ENCODE results near the gene RRBP1.

RRBP1 gene

GRCh38 chr20:17683218-17684076 lies 1.4 kb upstream of the RRBP1 start:
- in situ Hi-C loops (cut with MboI; ENCODE audit: low sequenced_read_pairs): no loop called here

GRCh38 chr20:17682889-17683198 lies 802 bp upstream of the RRBP1 start:
- in situ Hi-C loops (cut with MboI; ENCODE audit: low sequenced_read_pairs): no loop called here

- in situ Hi-C loops (cut with MboI; ENCODE audit: low sequenced_read_pairs): no loop called here
These were observed 328 bp downstream of the RRBP1 start for GRCh38 chr20:17681726-17682102.

- in situ Hi-C loops (cut with MboI; ENCODE audit: low sequenced_read_pairs): no loop called here
These were observed 961 bp downstream of the RRBP1 start for GRCh38 chr20:17680836-17681725.

DNA sequence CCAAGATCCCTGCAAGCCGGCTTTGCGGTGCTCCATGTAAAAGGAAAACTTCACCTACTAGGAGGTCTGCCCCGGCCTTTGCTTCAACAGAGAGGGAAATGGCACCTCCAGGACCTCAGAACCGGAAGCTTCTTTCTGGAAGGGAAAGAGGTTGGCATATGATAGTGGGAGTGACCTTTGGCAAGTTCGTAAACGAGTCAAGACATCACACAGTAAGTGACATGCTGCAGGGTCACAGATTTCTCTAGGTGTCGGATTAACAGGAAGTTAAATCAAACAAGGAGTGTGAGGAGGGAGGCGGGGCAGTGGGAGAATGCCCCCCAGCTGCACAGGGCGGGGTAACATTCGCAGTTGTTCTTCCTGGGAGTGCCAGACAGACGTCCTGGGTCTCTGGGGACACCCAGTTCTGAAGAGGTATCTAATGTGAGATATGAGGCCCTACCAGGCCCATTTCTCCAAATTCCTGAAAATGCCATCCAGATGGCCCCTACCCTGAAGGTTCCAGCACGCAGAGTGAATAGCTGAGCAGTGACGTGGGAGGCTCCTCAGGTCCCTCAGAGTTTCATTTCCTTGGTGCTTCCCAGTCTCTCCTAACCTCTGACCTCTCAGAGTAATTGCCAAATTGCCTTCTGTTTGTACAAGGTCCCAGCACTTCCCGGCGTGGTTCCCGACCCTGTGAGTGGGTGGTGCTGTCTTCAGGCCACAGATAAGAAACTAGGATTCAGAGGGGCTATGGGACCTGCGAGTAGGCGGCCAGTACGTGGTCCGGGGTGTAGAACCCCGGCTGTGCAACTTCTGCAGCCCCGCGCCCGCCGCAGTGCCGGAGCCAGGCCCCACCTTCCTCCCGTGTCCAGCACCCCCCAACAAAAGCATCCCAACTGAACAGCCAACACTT lies 1.9 kb downstream of the RRBP1 start:
- in situ Hi-C loops (cut with MboI; ENCODE audit: low sequenced_read_pairs): no loop called here

- in situ Hi-C loops (cut with MboI; ENCODE audit: low sequenced_read_pairs): no loop called here
These were observed 3.2 kb downstream of the RRBP1 start for GRCh38 chr20:17678886-17679285.

DNA sequence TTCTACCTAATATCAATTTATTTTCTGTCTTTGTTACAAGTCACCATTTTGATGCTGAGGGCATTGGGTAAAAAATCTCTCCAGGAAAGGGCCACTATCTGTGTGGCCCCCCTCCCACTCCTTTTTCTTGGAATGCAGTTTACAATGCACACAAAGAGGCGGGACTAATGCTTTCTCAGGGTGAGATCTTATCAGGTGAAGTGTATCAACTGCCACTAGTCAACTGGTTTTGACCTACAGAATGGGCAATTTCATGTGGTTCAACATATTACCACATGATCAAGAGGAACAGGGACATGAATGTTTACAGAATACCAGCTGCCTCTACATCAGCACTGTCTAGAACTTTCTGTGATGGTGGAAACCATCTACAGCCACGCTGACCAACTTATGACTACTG lies 3.7 kb downstream of the RRBP1 start:
- in situ Hi-C loops (cut with MboI; ENCODE audit: low sequenced_read_pairs): no loop called here

- in situ Hi-C loops (cut with MboI; ENCODE audit: low sequenced_read_pairs): no loop called here
These were observed 5.1 kb downstream of the RRBP1 start for GRCh38 chr20:17676942-17677341.

- in situ Hi-C loops (cut with MboI; ENCODE audit: low sequenced_read_pairs): no loop called here
These were observed 5.7 kb downstream of the RRBP1 start for GRCh38 chr20:17676378-17676759.

DNA sequence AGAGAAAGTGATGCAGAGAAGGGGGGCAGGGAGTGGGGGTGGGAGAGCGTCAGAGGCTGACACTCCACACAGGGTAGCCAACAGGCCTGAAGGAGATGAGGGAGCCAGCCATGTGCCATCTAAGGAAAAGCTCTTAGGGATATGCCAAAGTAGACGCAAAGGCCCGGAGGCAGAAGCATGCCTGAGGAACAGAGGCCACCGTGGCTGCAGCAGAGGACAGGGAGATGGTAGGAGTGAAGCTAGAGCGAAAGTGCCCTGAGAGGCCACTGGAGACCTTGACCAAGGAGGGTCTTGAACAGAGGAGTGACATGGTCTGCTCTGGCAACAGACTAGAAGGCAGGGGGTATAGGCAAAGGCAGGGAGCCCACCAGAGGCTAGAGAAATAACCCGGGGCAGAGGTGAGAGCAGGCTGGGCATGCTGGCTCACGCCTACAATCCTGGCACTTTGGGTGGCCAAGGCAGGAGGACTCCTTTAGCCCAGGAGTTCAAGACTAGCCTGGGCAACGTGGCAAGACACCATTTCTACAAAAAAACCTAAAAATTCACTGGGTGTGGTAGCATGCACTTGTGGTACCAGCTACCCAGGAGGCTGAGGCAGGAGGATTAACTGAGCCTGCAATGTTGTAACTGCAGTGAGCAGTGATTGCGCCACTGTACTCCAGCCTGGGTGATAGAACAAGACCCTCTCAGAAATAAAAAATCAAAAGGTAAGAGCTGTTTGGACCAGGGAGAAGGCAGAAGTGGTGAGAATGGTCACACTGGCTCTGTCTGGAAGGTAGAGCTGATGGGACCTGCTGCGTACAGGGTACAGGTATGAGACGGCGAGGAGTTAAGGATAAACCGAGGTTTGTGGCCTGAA lies 6.3 kb downstream of the RRBP1 start:
- in situ Hi-C loops (cut with MboI; ENCODE audit: low sequenced_read_pairs): no loop called here

DNA sequence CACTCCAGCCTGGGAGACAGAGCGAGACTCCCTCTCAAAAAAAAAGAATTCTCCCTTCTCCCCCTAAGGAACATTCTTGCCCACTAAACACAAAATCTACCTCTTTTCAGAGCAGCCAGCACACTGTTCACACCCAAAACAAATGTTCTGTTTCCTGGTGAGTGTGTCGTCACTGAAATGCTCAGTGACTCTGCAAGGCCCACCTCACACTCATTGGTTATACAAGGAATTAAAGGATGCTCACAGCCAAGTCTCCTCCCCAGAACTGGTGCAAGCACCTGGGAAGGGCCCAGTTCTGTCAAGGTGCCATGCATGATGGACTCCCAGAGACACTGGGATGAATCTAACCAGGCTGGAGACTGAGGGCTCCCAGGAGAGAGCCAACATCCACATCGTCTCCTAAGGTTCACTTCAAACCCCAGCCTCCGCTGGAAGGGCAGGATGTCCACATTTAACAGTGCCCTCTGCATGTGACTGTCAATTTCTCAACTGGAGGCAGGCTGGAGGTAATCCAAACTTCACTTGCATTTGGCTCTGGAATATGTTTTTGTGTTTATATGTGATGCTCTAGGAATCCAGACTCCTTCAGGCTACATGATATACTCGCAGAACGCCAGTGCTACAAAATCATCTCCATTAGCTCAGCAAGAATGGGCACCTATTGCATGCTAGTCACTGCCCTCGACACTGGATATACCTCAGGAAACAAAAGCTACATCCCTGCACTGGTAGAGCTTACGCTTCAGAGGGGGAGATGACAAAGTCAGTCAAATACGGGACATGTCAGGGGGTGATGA lies 7.1 kb downstream of the RRBP1 start:
- in situ Hi-C loops (cut with MboI; ENCODE audit: low sequenced_read_pairs): no loop called here

DNA sequence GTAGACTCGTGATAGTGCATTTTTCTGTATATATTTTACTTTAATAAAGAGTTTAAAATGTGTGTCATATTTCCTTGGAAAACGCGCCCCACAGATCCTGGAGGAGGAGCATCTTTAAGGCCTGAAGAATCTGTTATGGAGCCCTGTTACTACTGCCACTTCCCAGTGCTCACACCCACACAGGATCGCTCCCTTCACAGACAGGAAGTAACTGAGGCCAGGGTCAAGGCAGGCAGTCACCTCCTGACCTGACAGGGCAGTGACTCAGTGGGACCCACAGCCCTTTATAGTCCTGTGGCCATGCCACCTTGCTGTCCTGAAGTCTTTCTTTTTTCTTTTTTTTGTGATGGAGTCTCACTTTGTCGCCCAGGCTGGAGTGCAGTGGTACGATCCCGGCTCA lies 9.0 kb downstream of the RRBP1 start:
- in situ Hi-C loops (cut with MboI; ENCODE audit: low sequenced_read_pairs): no loop called here

DNA sequence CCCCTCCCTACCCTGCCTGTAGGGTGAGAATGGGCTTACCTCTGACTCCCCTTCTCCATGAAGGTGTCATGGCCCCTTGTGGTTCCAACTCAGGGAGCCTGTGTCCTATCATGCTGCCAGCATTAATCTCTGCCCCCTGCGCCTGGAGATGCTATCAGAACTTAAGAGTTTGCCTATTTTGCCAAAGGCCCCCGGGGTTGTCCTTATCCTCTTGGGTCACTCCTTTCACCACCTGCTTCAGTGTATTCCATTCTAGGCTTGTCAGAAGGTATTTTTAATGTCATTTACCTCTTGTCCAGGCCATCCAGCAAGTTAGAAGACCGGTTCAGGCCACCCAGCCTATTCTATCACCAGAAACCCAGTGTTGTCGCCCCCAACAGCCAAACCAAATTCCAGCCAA lies 10.5 kb downstream of the RRBP1 start:
- in situ Hi-C loops (cut with MboI; ENCODE audit: low sequenced_read_pairs): no loop called here

DNA sequence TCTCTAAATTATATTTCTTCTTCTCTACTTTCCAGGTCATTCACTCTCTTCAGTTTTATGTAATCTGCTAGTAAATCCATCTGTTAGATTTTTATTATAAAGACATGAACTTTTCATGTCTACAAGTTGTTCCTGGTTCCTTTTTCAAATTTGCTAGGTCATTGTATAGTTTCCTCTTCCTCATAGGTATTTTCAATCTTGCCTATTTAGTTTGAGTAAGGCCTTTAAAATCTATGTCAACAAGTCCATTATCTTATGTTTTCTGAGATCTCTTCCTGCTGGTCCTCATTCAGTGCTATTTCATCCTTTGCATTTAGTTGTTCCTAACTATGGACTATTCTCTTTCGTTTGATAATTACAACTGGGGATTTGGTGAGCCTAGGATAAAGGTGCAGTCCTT lies 11.0 kb downstream of the RRBP1 start:
- in situ Hi-C loops (cut with MboI; ENCODE audit: low sequenced_read_pairs): no loop called here

GRCh38 chr20:17669306-17669931 lies 12.6 kb downstream of the RRBP1 start:
- in situ Hi-C loops (cut with MboI; ENCODE audit: low sequenced_read_pairs): no loop called here

GRCh38 chr20:17668432-17668831 lies 13.6 kb downstream of the RRBP1 start:
- in situ Hi-C loops (cut with MboI; ENCODE audit: low sequenced_read_pairs): no loop called here

GRCh38 chr20:17667445-17667844 lies 14.6 kb downstream of the RRBP1 start:
- in situ Hi-C loops (cut with MboI; ENCODE audit: low sequenced_read_pairs): no loop called here

GRCh38 chr20:17666481-17666880 lies 15.6 kb downstream of the RRBP1 start:
- in situ Hi-C loops (cut with MboI; ENCODE audit: low sequenced_read_pairs): no loop called here

DNA sequence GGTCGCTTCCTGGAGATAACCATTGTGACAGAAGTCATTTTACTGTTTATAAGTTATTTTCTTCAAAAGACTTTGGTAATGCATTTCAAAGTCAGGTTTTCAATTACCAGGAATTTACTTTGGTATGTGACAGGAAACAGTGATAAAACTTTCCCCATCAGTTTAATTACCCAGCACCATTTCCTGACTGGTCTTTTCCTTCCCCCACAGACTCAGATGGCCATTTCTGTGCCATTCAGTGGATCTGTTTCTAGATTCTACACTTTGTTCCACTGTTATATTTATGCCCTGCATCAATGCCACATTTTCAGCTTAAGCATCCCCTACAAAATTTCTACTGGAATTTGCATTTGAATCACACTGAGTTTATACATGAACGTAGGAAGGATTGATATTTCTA lies 16.3 kb downstream of the RRBP1 start:
- in situ Hi-C loops (cut with MboI; ENCODE audit: low sequenced_read_pairs): no loop called here
